Measurements from ENCODE around the gene NEURL1B.

NEURL1B gene

GRCh38 chr5:172618574-172619365 is 22.3 kb upstream of the NEURL1B start:
- TF ChIP-seq, protein P1, sequence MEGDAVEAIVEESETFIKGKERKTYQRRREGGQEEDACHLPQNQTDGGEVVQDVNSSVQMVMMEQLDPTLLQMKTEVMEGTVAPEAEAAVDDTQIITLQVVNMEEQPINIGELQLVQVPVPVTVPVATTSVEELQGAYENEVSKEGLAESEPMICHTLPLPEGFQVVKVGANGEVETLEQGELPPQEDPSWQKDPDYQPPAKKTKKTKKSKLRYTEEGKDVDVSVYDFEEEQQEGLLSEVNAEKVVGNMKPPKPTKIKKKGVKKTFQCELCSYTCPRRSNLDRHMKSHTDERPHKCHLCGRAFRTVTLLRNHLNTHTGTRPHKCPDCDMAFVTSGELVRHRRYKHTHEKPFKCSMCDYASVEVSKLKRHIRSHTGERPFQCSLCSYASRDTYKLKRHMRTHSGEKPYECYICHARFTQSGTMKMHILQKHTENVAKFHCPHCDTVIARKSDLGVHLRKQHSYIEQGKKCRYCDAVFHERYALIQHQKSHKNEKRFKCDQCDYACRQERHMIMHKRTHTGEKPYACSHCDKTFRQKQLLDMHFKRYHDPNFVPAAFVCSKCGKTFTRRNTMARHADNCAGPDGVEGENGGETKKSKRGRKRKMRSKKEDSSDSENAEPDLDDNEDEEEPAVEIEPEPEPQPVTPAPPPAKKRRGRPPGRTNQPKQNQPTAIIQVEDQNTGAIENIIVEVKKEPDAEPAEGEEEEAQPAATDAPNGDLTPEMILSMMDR (IDR thresholded peaks at IDR 0.05) = no peak
- Histone ChIP-seq H3K4me3 (no peak overlapping the region), H3K27ac (no peak overlapping the region)
- DNase-seq (ENCODE audit: low spot score) = no peak

GRCh38 chr5:172620506-172620905 is 20.6 kb upstream of the NEURL1B start:
- H3K4me3 ChIP-seq = no peak overlapping the region
- no peak overlapping the region for H3K27ac ChIP-seq
- DNase-seq (ENCODE audit: low spot score) = no peak
- TF ChIP-seq, protein P1 (IDR thresholded peaks at IDR 0.05) = no peak

GRCh38 chr5:172622091-172623046 is 18.7 kb upstream of the NEURL1B start:
- DNase-seq (ENCODE audit: low spot score) = no peak
- H3K27ac ChIP-seq = no peak overlapping the region
- TF ChIP-seq, protein P1 (IDR thresholded peaks at IDR 0.05) = no peak

GRCh38 chr5:172623313-172623980 is 17.6 kb upstream of the NEURL1B start:
- no peak overlapping the region for H3K27ac ChIP-seq
- no peak overlapping the region for H3K4me3 ChIP-seq
- DNase-seq (ENCODE audit: low spot score) = no peak
- TF ChIP-seq, protein P1 (IDR thresholded peaks at IDR 0.05) = no peak

More at GRCh38 chr5:172622091-172623046, 18.7 kb upstream of the NEURL1B start:
- H3K4me3 ChIP-seq = no peak overlapping the region

DNA sequence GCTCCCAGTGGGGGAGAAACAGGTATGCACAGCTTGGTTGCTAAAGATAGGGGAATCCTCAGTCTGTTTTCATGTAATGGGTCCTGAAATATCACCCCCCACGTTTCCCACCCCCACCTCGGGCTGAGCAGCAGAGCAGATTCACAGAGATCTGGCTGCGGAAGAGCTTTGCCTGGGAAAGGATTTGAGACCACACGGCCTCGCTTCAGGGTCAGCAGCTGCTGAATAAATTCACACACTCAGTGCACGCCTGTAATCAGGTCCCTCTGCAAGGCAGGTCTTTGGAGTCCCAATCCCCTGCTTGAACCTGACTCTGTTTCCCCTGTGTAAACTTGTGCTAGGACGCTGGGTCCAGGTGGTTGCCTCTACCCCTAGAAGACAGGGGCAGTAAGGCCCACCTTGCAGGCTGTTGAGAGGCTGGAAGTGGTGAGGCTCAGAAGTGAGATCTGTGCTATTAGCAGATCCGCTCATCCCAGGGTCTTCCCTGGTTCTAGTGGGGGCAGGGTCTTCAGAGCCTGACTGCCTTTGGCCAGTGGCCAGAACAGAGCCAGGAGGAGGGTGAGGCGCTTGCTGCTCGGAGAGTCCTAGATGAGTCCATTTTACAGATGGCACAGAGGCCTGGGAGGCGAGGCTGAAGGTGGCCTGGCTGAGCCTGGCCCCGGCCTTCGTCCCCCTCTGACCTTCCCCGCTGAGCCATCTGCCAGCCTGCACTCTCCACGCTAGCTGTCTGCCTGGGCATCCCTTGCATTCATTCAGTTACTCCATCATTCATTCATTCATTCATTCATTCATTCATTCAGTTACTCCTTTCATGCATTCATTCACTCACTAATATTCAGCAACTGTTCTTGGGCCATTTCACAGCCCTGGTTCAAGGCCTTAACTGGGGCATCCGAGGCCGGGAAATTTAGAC is 16.7 kb upstream of the NEURL1B start:
- Histone ChIP-seq H3K4me3 (no peak overlapping the region), H3K27ac (no peak overlapping the region)
- TF ChIP-seq, protein P1 (IDR thresholded peaks at IDR 0.05) = no peak
- DNase-seq (ENCODE audit: low spot score) = no peak

Measured in coronary artery (tissue), 2 donors.